ENCODE data around the gene FGF18.

- TF ChIP-seq ZNF274 (IDR thresholded peaks at IDR 0.05; ENCODE audit: low read length): no peak
- TF ChIP-seq ZNF274 (tag by site-specific recombination; IDR thresholded peaks at IDR 0.05; ENCODE audit: borderline replicate concordance): no peak
- TF ChIP-seq ZNF146 (tag by site-specific recombination; IDR thresholded peaks at IDR 0.05): no peak
- no peak for TF ChIP-seq CTCF (tag by site-specific recombination; IDR thresholded peaks at IDR 0.05)
- no peak for TF ChIP-seq OVOL3 (tag by site-specific recombination; IDR thresholded peaks at IDR 0.05)
- no peak for TF ChIP-seq ZNF830 (tag by site-specific recombination; IDR thresholded peaks at IDR 0.05; ENCODE audit: low read depth)
- TF ChIP-seq BCL11A (tag by site-specific recombination; IDR thresholded peaks at IDR 0.05; ENCODE audit: low read depth): no peak
- no peak for TF ChIP-seq ZNF677 (tag by site-specific recombination; IDR thresholded peaks at IDR 0.05)
- TF ChIP-seq TCF7L2 (IDR thresholded peaks at IDR 0.05; ENCODE audit: borderline replicate concordance, low read depth, low read length): no peak
- TF ChIP-seq ZNF24 (tag by site-specific recombination; IDR thresholded peaks at IDR 0.05): no peak
- no peak for TF ChIP-seq ZNF2 (tag by site-specific recombination; IDR thresholded peaks at IDR 0.05)
- no peak for TF ChIP-seq MZF1 (tag by site-specific recombination; IDR thresholded peaks at IDR 0.05; ENCODE audit: borderline replicate concordance)
- no peak for TF ChIP-seq ZNF335 (tag by site-specific recombination; conservative IDR thresholded peaks at IDR 0.05)
Observed at GRCh38 chr5:171426266-171426665, 6.8 kb downstream of the FGF18 start.
